Ureter (tissue), 1 donor: Measurements from ENCODE around the gene BMPER. TPM values are rescaled to one million over a fixed set of nuclear protein-coding genes. Genes with fewer than 3 reads are reported as not detected.

Experiments
- DNase-seq: peaks from one replicate; pipeline ENCODE4 v3.0.0-alpha.2; 2020; ENCODE audit warnings: low spot score
- total RNA-seq: library from RNA; stranded (reverse); gene quantifications from one replicate; pipeline ENCODE4 v1.2.4, GENCODE V29; 2023
- donor health status: DM: yes; HTN: yes; CAD: no.

The BMPER gene
- total RNA-seq, 1 donor from 2014 or later, result 6.8 TPM

- no peak for DNase-seq
Measured at GRCh38 chr7:34177476-34177875, 272.1 kb downstream of the BMPER start.

- no peak for DNase-seq
Measured at GRCh38 chr7:34181271-34181958, 276.1 kb downstream of the BMPER start.

- DNase-seq, result no peak
Measured at GRCh38 chr7:34184466-34184865, 279.1 kb downstream of the BMPER start.

- no peak for DNase-seq
Measured at GRCh38 chr7:34187798-34188307, 282.5 kb downstream of the BMPER start.

- no peak for DNase-seq
Measured at GRCh38 chr7:34189031-34189430, 283.7 kb downstream of the BMPER start.

GRCh38 chr7:34190299-34190698 lies 285.0 kb downstream of the BMPER start:
- DNase-seq, result no peak

- no peak for DNase-seq
Measured at GRCh38 chr7:34191162-34191561, 285.8 kb downstream of the BMPER start.

- DNase-seq, result no peak
Measured at GRCh38 chr7:34191771-34192479, 286.6 kb downstream of the BMPER start.

GRCh38 chr7:34192906-34193305 lies 287.6 kb downstream of the BMPER start:
- no peak for DNase-seq

- no peak for DNase-seq
Measured at GRCh38 chr7:34198231-34198641, 292.9 kb downstream of the BMPER start.
